ENCODE results near the gene TEX261. TPM values are rescaled to one million over a fixed set of nuclear protein-coding genes. Genes with fewer than 3 reads are reported as not detected.
A peak's percentile ranks its signal among the peaks of the same experiment; 100 is the strongest.

TEX261 gene
- total RNA-seq, 1 donor from 2014 or later: 71.3 TPM

- no peaks in the 10 kb centered on the region for H3K27me3 ChIP-seq (ENCODE audit: low read depth)
- peak; percentile 9 to 50 for ATAC-seq
- DNase-seq: no peak
- no peaks in the 10 kb centered on the region for H3K9me3 ChIP-seq
- peaks cover 2% of the 10 kb centered on the region for H3K36me3 ChIP-seq
- peak overlapping the region; percentile 91 for H3K27ac ChIP-seq
- intact Hi-C loops (cut with DNase I): no loop called here
- TF ChIP-seq CTCF (IDR thresholded peaks at IDR 0.05): no peak
- peak overlapping the region; percentile 70 for H3K4me3 ChIP-seq
- H3K4me1 ChIP-seq: peaks cover 10% of the 10 kb centered on the region
Observed at GRCh38 chr2:70977605-70978205, 17.0 kb downstream of the TEX261 start.

GRCh38 chr2:70975237-70975636 lies 19.4 kb downstream of the TEX261 start:
- Histone ChIP-seq H3K9me3 (no peaks in the 10 kb centered on the region), H3K27ac (no peak overlapping the region), H3K4me3 (no peak overlapping the region), H3K27me3 (ENCODE audit: low read depth) (no peaks in the 10 kb centered on the region), H3K4me1 (peaks cover 10% of the 10 kb centered on the region), H3K36me3 (no peaks in the 10 kb centered on the region)
- no peak for DNase-seq
- intact Hi-C loops (cut with DNase I): no loop called here
- no peak for ATAC-seq
- no peak for TF ChIP-seq CTCF (IDR thresholded peaks at IDR 0.05)

DNA sequence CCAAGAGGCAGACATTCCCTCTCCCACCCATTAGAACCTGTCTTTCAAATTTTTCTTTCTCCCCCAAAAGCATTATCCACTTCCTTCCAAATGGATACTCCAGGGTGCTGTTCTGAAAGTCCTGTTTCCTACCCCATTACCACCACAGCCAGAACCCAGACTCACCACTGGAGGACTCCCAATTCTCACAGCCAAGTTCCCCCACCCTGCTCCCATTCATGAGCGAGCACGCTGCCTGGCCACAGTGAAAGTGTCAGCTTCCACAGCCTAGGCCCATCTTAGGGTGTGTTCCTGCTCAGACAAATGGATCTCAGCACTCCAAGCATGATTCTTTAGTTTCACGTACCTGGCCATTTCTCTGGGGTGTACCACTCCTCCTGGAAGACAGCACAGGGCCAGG lies 20.1 kb downstream of the TEX261 start:
- ATAC-seq (no peak), DNase-seq (no peak)
- Histone ChIP-seq H3K27me3 (ENCODE audit: low read depth) (no peaks in the 10 kb centered on the region), H3K9me3 (no peaks in the 10 kb centered on the region), H3K36me3 (no peaks in the 10 kb centered on the region), H3K4me1 (peaks cover 10% of the 10 kb centered on the region), H3K4me3 (no peak overlapping the region), H3K27ac (no peak overlapping the region)
- TF ChIP-seq CTCF (IDR thresholded peaks at IDR 0.05): no peak
- intact Hi-C loops (cut with DNase I): no loop called here

GRCh38 chr2:70967189-70967588 lies 27.5 kb downstream of the TEX261 start:
- intact Hi-C loops (cut with DNase I): no loop called here

GRCh38 chr2:70966681-70967080 lies 28.0 kb downstream of the TEX261 start:
- no peak for ATAC-seq
- no peaks in the 10 kb centered on the region for H3K9me3 ChIP-seq
- peaks cover 20% of the 10 kb centered on the region for H3K27me3 ChIP-seq (ENCODE audit: low read depth)
- no peak overlapping the region for H3K4me3 ChIP-seq
- no peaks in the 10 kb centered on the region for H3K36me3 ChIP-seq
- DNase-seq: no peak
- H3K27ac ChIP-seq: no peak overlapping the region
- intact Hi-C loops (cut with DNase I): no loop called here
- no peaks in the 10 kb centered on the region for H3K4me1 ChIP-seq
- no peak for TF ChIP-seq CTCF (IDR thresholded peaks at IDR 0.05)

More at GRCh38 chr2:70967189-70967588, 27.5 kb downstream of the TEX261 start:
- no peak overlapping the region for H3K27ac ChIP-seq
- peaks cover 20% of the 10 kb centered on the region for H3K27me3 ChIP-seq (ENCODE audit: low read depth)
- no peaks in the 10 kb centered on the region for H3K4me1 ChIP-seq
- no peak overlapping the region for H3K4me3 ChIP-seq
- ATAC-seq (no peak), DNase-seq (no peak)
- no peaks in the 10 kb centered on the region for H3K9me3 ChIP-seq
- no peaks in the 10 kb centered on the region for H3K36me3 ChIP-seq
- no peak for TF ChIP-seq CTCF (IDR thresholded peaks at IDR 0.05)
